Trophoblast cell (in vitro differentiated cells and primary cell): ENCODE measurements around the gene ANKHD1.
"Not testable (repeated sequence)": the region's sequence is repeated elsewhere in the genome, so short reads cannot be mapped to it uniquely, and the experiment has no call there.

ENCODE experiments used
- DNase-seq, 2 donors: peaks; one replicate each; pipeline ENCODE4 v3.0.0-alpha.2; 2016
- H2AFZ ChIP-seq: 2 replicates; pipeline ENCODE4 v1.6.1; 2013; ENCODE audit warnings: low read length, moderate library complexity, mild to moderate bottlenecking; ENCODE audit not compliant: insufficient read depth, poor library complexity
- H2AK5ac ChIP-seq: 2 replicates; pipeline ENCODE4 v1.6.1; 2013; ENCODE audit warnings: mild to moderate bottlenecking, low read length
- H2BK120ac ChIP-seq: 2 replicates; pipeline ENCODE4 v1.6.1; 2013; ENCODE audit warnings: low read length, mild to moderate bottlenecking, moderate library complexity; ENCODE audit not compliant: insufficient read depth, poor library complexity
- H2BK12ac ChIP-seq: 2 replicates; pipeline ENCODE4 v1.6.1; 2013; ENCODE audit warnings: mild to moderate bottlenecking, low read length, moderate library complexity
- H2BK5ac ChIP-seq: 2 replicates; pipeline ENCODE4 v1.6.1; 2013; ENCODE audit warnings: low read length, low read depth, moderate library complexity, mild to moderate bottlenecking; ENCODE audit not compliant: poor library complexity
- H3K14ac ChIP-seq: 2 replicates; pipeline ENCODE4 v1.6.1; 2013; ENCODE audit warnings: mild to moderate bottlenecking, low read length
- H3K18ac ChIP-seq: 2 replicates; pipeline ENCODE4 v1.6.1; 2013; ENCODE audit warnings: mild to moderate bottlenecking, low read length
- H3K23ac ChIP-seq: 2 replicates; pipeline ENCODE4 v1.6.1; 2013; ENCODE audit warnings: low read length
- H3K27ac ChIP-seq: 2 replicates; pipeline ENCODE4 v1.5.1; 2013; ENCODE audit warnings: low read depth, mild to moderate bottlenecking, inconsistent platforms, low read length, moderate library complexity
- H3K27me3 ChIP-seq: 2 replicates; pipeline ENCODE4 v1.6.1; 2013; ENCODE audit warnings: inconsistent platforms, mild to moderate bottlenecking, low read length, moderate library complexity; ENCODE audit not compliant: insufficient read depth
- H3K36me3 ChIP-seq, 2 experiments: 1 replicate in 1 of 2; 2 replicates in 1 of 2; pipeline ENCODE4 v1.6.1; 2013; ENCODE audit warnings: low read length in 2 of 2, mild to moderate bottlenecking in 2 of 2, moderate library complexity in 1 of 2; ENCODE audit not compliant: insufficient read depth in 2 of 2, control insufficient read depth in 1 of 2
- H3K4ac ChIP-seq: 2 replicates; pipeline ENCODE4 v1.6.1; 2013; ENCODE audit warnings: low read depth, mild to moderate bottlenecking, low read length, moderate library complexity
- H3K4me1 ChIP-seq, 2 experiments: 1 replicate in 1 of 2; 2 replicates in 1 of 2; pipeline ENCODE4 v1.6.1; 2013; ENCODE audit warnings: low read length in 2 of 2, mild to moderate bottlenecking in 2 of 2, moderate library complexity in 1 of 2; ENCODE audit not compliant: insufficient read depth in 2 of 2, control insufficient read depth in 1 of 2
- H3K4me2 ChIP-seq: 2 replicates; pipeline ENCODE4 v1.6.1; 2013; ENCODE audit warnings: inconsistent platforms, mild to moderate bottlenecking, low read length, moderate library complexity
- H3K4me3 ChIP-seq: 2 replicates; pipeline ENCODE4 v1.5.1; 2013; ENCODE audit warnings: mild to moderate bottlenecking, low read depth, low read length, inconsistent platforms
- H3K79me1 ChIP-seq: one replicate; pipeline ENCODE4 v1.6.1; 2013; ENCODE audit warnings: low read length
- H3K79me2 ChIP-seq: 2 replicates; pipeline ENCODE4 v1.6.1; 2013; ENCODE audit warnings: low read length, mild to moderate bottlenecking; ENCODE audit not compliant: control insufficient read depth, insufficient read depth, poor library complexity
- H3K9ac ChIP-seq: 2 replicates; pipeline ENCODE4 v1.6.1; 2013; ENCODE audit warnings: mild to moderate bottlenecking, low read length
- H3K9me3 ChIP-seq: 2 replicates; pipeline ENCODE4 v1.6.1; 2013; ENCODE audit warnings: low read depth, mild to moderate bottlenecking, control low read depth, inconsistent platforms, low read length; ENCODE audit not compliant: insufficient read depth
- H4K12ac ChIP-seq: 2 replicates; pipeline ENCODE4 v1.6.1; 2013; ENCODE audit warnings: low read depth, mild to moderate bottlenecking, low read length, moderate library complexity
- H4K8ac ChIP-seq: 2 replicates; pipeline ENCODE4 v1.6.1; 2013; ENCODE audit warnings: low read depth, mild to moderate bottlenecking, low read length, moderate library complexity
- H4K91ac ChIP-seq: one replicate; pipeline ENCODE4 v1.6.1; 2013; ENCODE audit warnings: low read depth, mild to moderate bottlenecking, low read length, moderate library complexity
- WGBS: extraction: QIAGEN DNeasy Blood & Tissue Kit; methylation state at CpG from one replicate; pipeline ENCODE4 v1.1.7; 2013; ENCODE audit warnings: missing lambda C conversion rate; ENCODE audit not compliant: insufficient read length, insufficient coverage; ENCODE audit errors: extremely low coverage; 5-methylcytosine and 5-hydroxymethylcytosine counted together

Gene ANKHD1

DNA sequence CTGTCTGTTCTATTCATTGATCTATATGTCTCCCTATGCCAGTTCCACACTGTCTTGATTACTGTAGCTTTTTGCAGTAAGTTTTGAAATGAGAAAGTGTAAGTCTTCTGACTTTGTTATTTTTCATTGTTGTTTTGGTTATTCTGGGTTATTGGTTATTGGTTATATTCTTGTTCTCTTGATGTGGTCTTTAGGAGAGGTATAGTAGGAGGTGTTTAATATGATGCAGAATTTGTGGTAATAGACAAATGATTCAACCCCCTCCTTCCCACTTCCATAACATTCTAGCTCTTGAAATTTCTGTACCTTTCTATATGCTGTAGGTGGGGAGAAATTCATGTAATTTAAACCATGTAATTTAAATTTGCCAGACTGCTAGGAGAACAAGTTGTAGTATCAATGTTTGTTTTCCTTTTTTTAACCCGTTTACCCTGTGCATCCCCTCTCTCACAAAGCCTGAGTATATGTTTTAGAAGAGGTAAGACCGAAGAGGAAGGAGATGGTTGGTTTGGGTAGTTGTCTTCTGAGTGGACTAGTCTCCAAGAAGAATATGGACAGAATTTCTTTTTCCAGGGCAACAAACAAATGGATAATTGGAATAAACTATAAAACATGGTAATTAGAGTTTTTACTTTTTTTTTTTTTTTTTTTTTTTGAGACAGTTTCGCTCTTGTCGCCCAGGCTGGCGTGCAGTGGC is 19.2 kb downstream of the ANKHD1 start:
- Histone ChIP-seq H3K4me1 (no peaks in the 10 kb centered on the region), H3K18ac (no peak overlapping the region), H3K9ac (no peak overlapping the region), H4K8ac (no peak overlapping the region), H3K4ac (no peak overlapping the region), H3K23ac (no peak overlapping the region), H2BK120ac (no peak overlapping the region), H3K4me2 (no peak overlapping the region), H3K27ac (no peak overlapping the region), H2AFZ (no peak overlapping the region), H3K4me3 (no peak overlapping the region), H3K27me3 (no peaks in the 10 kb centered on the region), H4K91ac (no peak overlapping the region), H3K9me3 (no peaks in the 10 kb centered on the region), H2AK5ac (no peak overlapping the region), H4K12ac (no peak overlapping the region), H3K79me2 (peaks cover 2% of the 10 kb centered on the region), H2BK5ac (no peak overlapping the region), H3K36me3 (no peaks in the 10 kb centered on the region), H3K14ac (no peak overlapping the region), H3K79me1 (no peaks in the 10 kb centered on the region), H2BK12ac (no peak overlapping the region)
- DNase-seq: no peak
- WGBS: no CpG with 5 or more reads among the region's 5 CpGs

DNA sequence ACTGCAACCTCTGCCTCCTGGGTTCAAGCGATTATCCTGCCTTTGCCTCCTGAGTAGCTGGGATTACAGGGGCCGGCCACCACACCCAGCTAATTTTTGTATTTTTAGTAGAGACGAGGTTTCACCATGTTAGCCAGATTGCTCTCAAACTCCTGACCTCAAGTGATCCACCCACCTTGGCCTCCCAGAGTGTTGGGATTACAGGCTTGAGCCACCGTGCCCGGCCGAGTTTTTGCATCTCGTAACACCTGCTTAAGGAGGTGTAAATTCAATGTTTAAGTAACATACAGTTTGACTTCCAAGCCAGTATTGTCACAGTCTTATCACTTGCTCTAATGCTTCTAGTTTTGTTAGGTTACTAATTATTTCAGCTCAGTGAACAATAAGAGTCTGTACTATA is 19.7 kb downstream of the ANKHD1 start:
- not testable (repeated sequence) for H3K27me3 ChIP-seq

DNA sequence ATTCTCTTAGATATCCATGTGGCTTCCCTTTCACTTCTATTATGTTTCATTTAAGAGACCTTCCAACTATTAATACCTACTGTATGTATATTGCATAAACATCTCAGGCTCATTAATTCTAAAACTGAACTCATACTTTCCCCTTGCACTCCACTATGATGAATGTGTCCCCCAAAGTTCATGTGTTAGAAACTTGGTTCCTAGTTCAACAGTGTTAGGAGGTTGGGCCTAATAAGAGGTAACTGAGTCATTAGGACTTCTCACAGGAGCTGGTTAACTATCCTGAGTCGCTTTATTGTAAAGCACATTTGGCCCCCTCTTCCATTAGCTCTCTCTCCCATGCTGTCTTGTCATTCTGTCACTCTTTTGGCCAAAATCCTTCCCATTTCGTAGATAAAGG is 22.0 kb downstream of the ANKHD1 start:
- Histone ChIP-seq H3K4me2 (no peak overlapping the region), H3K36me3 (peaks cover 0 to 2% of the 10 kb centered on the region in 2 experiments), H2BK120ac (no peak overlapping the region), H3K79me2 (peaks cover 2% of the 10 kb centered on the region), H4K8ac (no peak overlapping the region), H3K14ac (no peak overlapping the region), H2BK5ac (no peak overlapping the region), H2AFZ (no peak overlapping the region), H3K18ac (no peak overlapping the region), H3K27ac (no peak overlapping the region), H3K4me3 (no peak overlapping the region), H3K9ac (no peak overlapping the region), H2BK12ac (no peak overlapping the region), H3K23ac (no peak overlapping the region), H3K79me1 (no peaks in the 10 kb centered on the region), H3K27me3 (no peaks in the 10 kb centered on the region), H4K12ac (no peak overlapping the region), H2AK5ac (no peak overlapping the region), H3K9me3 (no peaks in the 10 kb centered on the region), H3K4me1 (no peaks in the 10 kb centered on the region), H3K4ac (no peak overlapping the region), H4K91ac (no peak overlapping the region)
- DNase-seq: no peak
- no CpG with 5 or more reads among the region's 2 CpGs for WGBS

More for the DNA sequence above, 19.7 kb downstream of the ANKHD1 start:
- WGBS: no CpG with 5 or more reads among the region's 7 CpGs
- not testable (repeated sequence) for H3K23ac ChIP-seq, H3K27ac ChIP-seq, H3K14ac ChIP-seq, H3K79me1 ChIP-seq, H3K4me1 ChIP-seq, H3K4me2 ChIP-seq, H4K12ac ChIP-seq, H2BK12ac ChIP-seq, H3K4ac ChIP-seq, H4K91ac ChIP-seq, H3K9ac ChIP-seq, H3K18ac ChIP-seq, H3K4me3 ChIP-seq, H2AK5ac ChIP-seq, H2BK5ac ChIP-seq, H3K9me3 ChIP-seq, H3K79me2 ChIP-seq, DNase-seq, H2AFZ ChIP-seq, H3K36me3 ChIP-seq, H2BK120ac ChIP-seq, H4K8ac ChIP-seq

DNA sequence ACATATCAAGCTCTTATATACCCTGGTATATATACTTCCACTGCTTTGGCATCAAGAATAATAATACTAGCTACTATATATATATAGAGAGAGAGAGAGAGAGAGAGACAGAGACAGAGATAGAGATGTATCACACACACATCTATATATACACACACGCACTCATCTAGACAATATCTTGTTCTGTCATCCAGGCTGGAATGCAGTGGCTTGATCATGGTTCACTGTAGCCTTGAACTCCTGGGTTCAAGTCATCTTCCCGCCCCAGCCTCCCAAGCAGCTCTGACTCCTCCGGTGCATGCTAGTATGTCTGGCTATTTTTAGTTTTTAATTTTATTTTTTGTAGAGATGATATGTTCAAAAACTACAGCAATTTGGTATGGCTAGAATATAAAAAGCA is 22.5 kb downstream of the ANKHD1 start:
- Histone ChIP-seq H3K4ac (no peak overlapping the region), H3K27ac (no peak overlapping the region), H3K4me3 (no peak overlapping the region), H3K23ac (no peak overlapping the region), H4K12ac (no peak overlapping the region), H3K36me3 (peaks cover 0 to 2% of the 10 kb centered on the region in 2 experiments), H3K9ac (no peak overlapping the region), H3K79me2 (peaks cover 2% of the 10 kb centered on the region), H2AK5ac (no peak overlapping the region), H3K79me1 (no peaks in the 10 kb centered on the region), H4K8ac (no peak overlapping the region), H3K14ac (no peak overlapping the region), H3K9me3 (no peaks in the 10 kb centered on the region), H2BK120ac (no peak overlapping the region), H2BK5ac (no peak overlapping the region), H4K91ac (no peak overlapping the region), H3K4me1 (no peaks in the 10 kb centered on the region), H2BK12ac (no peak overlapping the region), H3K18ac (no peak overlapping the region), H3K4me2 (no peak overlapping the region), H3K27me3 (no peaks in the 10 kb centered on the region), H2AFZ (no peak overlapping the region)
- WGBS: no CpG with 5 or more reads among the region's 3 CpGs
- DNase-seq: no peak
